Measurements from ENCODE around the gene CD3E. TPM values are rescaled to one million over a fixed set of nuclear protein-coding genes. Genes with fewer than 3 reads are reported as not detected.
A peak's percentile ranks its signal among the peaks of the same experiment; 100 is the strongest.

Gene CD3E
- total and polyA plus RNA-seq, 2 of the 8 experiments (the other 6 are each of a cell fraction or from before 2014, with no cell fraction given) = not detected

DNA sequence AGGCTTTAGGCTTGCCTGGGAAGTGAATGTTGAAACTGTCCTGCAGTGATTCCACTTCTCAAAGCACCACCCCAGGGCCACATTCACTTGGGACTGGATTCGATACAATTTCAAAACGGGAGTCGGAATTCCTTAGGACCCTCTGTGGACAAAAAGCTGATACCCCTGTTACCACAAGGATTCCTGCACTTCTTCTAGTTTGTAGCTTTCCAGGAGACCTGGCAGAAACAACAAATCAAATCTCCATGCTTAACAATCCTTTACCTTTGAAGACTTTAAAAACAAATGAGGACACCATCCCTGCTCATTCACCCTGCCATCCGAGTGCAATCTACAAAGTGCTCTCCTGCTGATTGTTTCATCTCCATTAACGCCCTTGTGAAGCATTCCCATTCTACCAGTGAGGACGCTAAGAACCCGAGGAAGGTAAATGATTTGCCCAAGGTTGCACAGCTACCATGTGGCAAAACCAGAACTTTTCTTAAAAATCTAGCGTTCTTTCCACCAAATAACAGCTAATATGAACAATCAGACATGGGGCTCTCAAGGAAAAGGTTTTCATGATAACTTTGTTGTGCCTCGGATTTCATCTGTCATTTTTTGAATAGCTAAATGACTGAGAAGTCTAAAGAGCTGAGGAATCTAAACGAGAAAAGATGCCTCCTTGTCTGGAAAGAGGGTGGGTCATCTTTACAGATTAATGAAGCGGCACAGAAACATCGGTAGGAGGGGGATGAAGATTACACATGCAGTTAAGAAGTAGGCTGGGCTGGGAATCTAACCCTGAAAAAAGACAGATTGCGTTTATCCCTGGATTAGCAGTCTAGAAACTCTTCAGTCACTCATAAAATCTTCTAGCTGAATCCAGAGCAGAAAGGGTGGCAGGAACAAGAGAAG lies 39.7 kb upstream of the CD3E start:
- H3K4ac ChIP-seq (replicated peaks; ENCODE audit: insufficient read length, low read depth, low read length) = no peak overlapping the region
- no peak overlapping the region for H2BK120ac ChIP-seq (replicated peaks; ENCODE audit: low read depth, low read length)
- H3K27ac ChIP-seq (ENCODE audit: low read depth, low read length) = no peak overlapping the region
- FAIRE-seq (no peak), DNase-seq (ENCODE audit: low read depth in 1 of 2, low spot score in 2 of 2) (no peak)
- no peak overlapping the region for H3K23ac ChIP-seq (ENCODE audit: insufficient read length)
- no peaks in the 10 kb centered on the region for H3K36me3 ChIP-seq (ENCODE audit: control insufficient read depth in 2 of 4, insufficient read depth in 4 of 4, low read length in 3 of 4)
- no peak overlapping the region for H3K14ac ChIP-seq (ENCODE audit: insufficient read length)
- POLR2A ChIA-PET (ENCODE audit: partially characterized antibody) = interaction anchor here (1.2 to 1.5 kb wide), 6 partner anchors 11 to 127 kb away, joined by 3 to 6 read pairs (median 4); partner anchors contain the start of gene MPZL3
- no peaks in the 10 kb centered on the region for H3K79me1 ChIP-seq (ENCODE audit: low read depth, low read length)
- H4K8ac ChIP-seq (ENCODE audit: extremely low read depth, insufficient read depth, low read length) = no peak overlapping the region
- 0 out of 2 replicates have a peak overlapping the region, but pooled peaks have one; percentile 29 for H2BK20ac ChIP-seq (ENCODE audit: low read length)
- no peaks in the 10 kb centered on the region for H3K9me3 ChIP-seq (ENCODE audit: insufficient read depth in 2 of 2, low read depth in 1 of 2, low read length in 1 of 2)
- 50% methylated on average over 13 of the region's 13 CpGs; no CpG with 5 or more reads in 1 of the 2 experiments for WGBS, 2 experiments (ENCODE audit: extremely low coverage in 1 of 2, insufficient coverage in 1 of 2, insufficient read length in 1 of 2, insufficient replicate concordance in 2 of 2, low coverage in 1 of 2, low lambda C conversion rate in 2 of 2, missing lambda C conversion rate in 1 of 2)
- H2BK5ac ChIP-seq (ENCODE audit: low read depth, low read length) = no peak overlapping the region
- H2AFZ ChIP-seq (ENCODE audit: low read length) = peak overlapping the region; percentile 86
- peaks cover 3 to 11% (median 4%) of the 10 kb centered on the region in 4 experiments; a peak in 4 of 7 replicates for H3K4me1 ChIP-seq (replicated peaks in 1 of 4; ENCODE audit: control insufficient read depth in 3 of 4, insufficient read depth in 4 of 4, low read length in 3 of 4)
- H2BK12ac ChIP-seq (ENCODE audit: low read depth, low read length) = peak overlapping the region; percentile 30
- no peak overlapping the region for H4K5ac ChIP-seq (ENCODE audit: insufficient read length, low read depth, low read length)
- H3K23me2 ChIP-seq (ENCODE audit: low read depth, low read length) = peaks cover 5% of the 10 kb centered on the region; the same call in 1 of the 2 replicates
- H2AK5ac ChIP-seq (ENCODE audit: low read depth, low read length) = no peak overlapping the region
- H3K4me2 ChIP-seq (ENCODE audit: insufficient read depth in 1 of 2, low read depth in 2 of 2, low read length in 2 of 2) = peak overlapping the region; percentile 75 to 95
- CTCF ChIA-PET (ENCODE audit: partially characterized antibody) = interaction anchor here (0.6 to 2.6 kb wide), 19 partner anchors 9 to 421 kb away, joined by 3 to 15 read pairs (median 5); partner anchors contain the start of gene JAML
- H3K79me2 ChIP-seq (ENCODE audit: control insufficient read depth in 1 of 2, insufficient read depth in 2 of 2, low read length in 2 of 2) = no peaks in the 10 kb centered on the region
- peak overlapping the region; percentile 28 to 59 (median 38); a peak in 7 of 8 replicates for H3K4me3 ChIP-seq (ENCODE audit: extremely low read depth in 1 of 4, insufficient read depth in 2 of 4, low read depth in 3 of 4, low read length in 4 of 4)
- H3K27me3 ChIP-seq (replicated peaks in 1 of 4; ENCODE audit: control insufficient read depth in 3 of 4, extremely low read depth in 1 of 4, insufficient read depth in 3 of 4, low read length in 3 of 4) = peaks cover 1 to 42% (median 31%) of the 10 kb centered on the region in 4 experiments
- H3K18ac ChIP-seq (ENCODE audit: extremely low read depth, low read length) = peak overlapping the region; percentile 79
- H3K56ac ChIP-seq (replicated peaks; ENCODE audit: insufficient read length, low read depth, low read length) = no peak overlapping the region
- H4K20me1 ChIP-seq (replicated peaks in 1 of 2; ENCODE audit: control insufficient read depth in 1 of 2, insufficient read depth in 2 of 2, low read length in 2 of 2) = no peaks in the 10 kb centered on the region
- H2BK15ac ChIP-seq (ENCODE audit: low read length) = 0 out of 2 replicates have a peak overlapping the region, but pooled peaks have one; percentile 37
- peak overlapping the region in 3 of 4 experiments; percentile 22 to 57 (median 35); a peak in 3 of 7 replicates for H3K9ac ChIP-seq (replicated peaks in 1 of 4; ENCODE audit: extremely low read depth in 1 of 4, low read depth in 3 of 4, low read length in 3 of 4)
- TF ChIP-seq, protein P1, sequence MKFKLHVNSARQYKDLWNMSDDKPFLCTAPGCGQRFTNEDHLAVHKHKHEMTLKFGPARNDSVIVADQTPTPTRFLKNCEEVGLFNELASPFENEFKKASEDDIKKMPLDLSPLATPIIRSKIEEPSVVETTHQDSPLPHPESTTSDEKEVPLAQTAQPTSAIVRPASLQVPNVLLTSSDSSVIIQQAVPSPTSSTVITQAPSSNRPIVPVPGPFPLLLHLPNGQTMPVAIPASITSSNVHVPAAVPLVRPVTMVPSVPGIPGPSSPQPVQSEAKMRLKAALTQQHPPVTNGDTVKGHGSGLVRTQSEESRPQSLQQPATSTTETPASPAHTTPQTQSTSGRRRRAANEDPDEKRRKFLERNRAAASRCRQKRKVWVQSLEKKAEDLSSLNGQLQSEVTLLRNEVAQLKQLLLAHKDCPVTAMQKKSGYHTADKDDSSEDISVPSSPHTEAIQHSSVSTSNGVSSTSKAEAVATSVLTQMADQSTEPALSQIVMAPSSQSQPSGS (IDR thresholded peaks at IDR 0.05; ENCODE audit: low read length) = no peak
- TF ChIP-seq NANOG (IDR thresholded peaks at IDR 0.05; ENCODE audit: insufficient read depth, low read depth, low read length, poor library complexity, severe bottlenecking) = peak; percentile 70
- TF ChIP-seq POLR2AphosphoS5 (IDR thresholded peaks at IDR 0.05; ENCODE audit: low read depth, low read length) = no peak
- TF ChIP-seq SRF (IDR thresholded peaks at IDR 0.05; ENCODE audit: low read depth, low read length) = no peak
- no peak overlapping the region for H4K91ac ChIP-seq (replicated peaks; ENCODE audit: insufficient read length, low read length)

Measured in H1 (cell line).